ENCODE measurements around the gene RHBDD3.

RHBDD3 gene

DNA sequence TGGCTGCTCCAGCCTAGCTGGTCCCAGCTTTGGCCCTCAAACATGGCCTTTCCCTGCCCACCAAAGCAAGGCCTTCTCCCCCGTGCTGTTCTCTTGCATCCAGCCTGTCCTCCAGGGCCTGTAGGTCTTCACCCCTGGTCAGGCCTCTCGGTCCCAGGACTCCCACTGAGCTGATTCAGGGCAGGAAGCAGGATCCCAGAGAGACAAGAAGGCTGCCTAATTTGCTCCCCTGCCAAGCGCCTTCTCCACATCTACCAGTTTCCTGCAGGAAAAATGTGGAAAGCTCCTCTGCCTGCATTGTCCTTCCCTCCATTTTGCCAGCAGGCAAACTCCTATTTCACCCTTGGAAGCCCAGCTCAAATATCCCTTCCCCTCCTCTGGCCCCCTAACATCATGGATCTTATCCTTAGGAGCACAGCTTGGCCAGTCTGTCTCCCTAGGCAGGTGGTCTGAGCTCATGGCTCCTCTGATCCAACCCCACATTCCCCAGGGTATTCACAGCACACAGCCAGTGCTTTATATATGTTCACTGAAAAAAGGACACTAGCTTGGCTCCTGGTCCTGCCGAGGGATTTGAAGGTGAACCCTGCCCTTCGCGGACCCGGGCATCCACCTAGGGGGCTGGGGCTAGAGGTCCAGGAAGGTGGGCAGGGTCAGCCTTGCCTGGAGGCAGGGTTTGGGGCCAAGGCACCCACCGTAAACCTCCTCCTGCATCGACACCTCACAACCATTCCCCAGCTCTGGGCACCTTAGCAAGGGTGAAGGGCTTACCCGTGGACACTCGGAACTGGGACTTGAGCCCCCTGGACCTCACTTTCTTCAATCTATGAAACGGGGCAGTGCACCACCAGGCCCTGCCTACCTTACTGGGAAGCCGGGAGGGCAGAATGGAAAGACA, 968 bp downstream of the RHBDD3 start:
- peak overlapping the region; percentile 91 for H3K4me2 ChIP-seq (ENCODE audit: low read length, poor library complexity, severe bottlenecking)
- peak overlapping the region; percentile 91 for H2AK5ac ChIP-seq (ENCODE audit: low read length, severe bottlenecking)
- peak overlapping the region; percentile 75 to 95 for H3K4me3 ChIP-seq (ENCODE audit: insufficient read depth in 1 of 2, low read depth in 1 of 2, low read length in 2 of 2)
- peak overlapping the region; percentile 68 to 79 for H2BK12ac ChIP-seq (ENCODE audit: low read length in 2 of 2)
- no peaks in the 10 kb centered on the region for H3K27me3 ChIP-seq (ENCODE audit: control insufficient read depth in 1 of 2, insufficient read depth in 1 of 2, low read length in 2 of 2)
- peak overlapping the region; percentile 65 to 98 for H3K4ac ChIP-seq (ENCODE audit: low read depth in 1 of 2, low read length in 2 of 2)
- H2BK120ac ChIP-seq (ENCODE audit: low read depth, low read length) = peak overlapping the region; percentile 80
- peak overlapping the region; percentile 65 for H2BK15ac ChIP-seq (ENCODE audit: low read depth, poor library complexity, severe bottlenecking)
- peak overlapping the region; percentile 97 for H4K8ac ChIP-seq (ENCODE audit: low read length)
- H3K9me3 ChIP-seq (ENCODE audit: control insufficient read depth, low read length) = no peaks in the 10 kb centered on the region
- H2BK5ac ChIP-seq (ENCODE audit: low read depth, low read length, poor library complexity, severe bottlenecking) = peak overlapping the region; percentile 100
- peak; percentile 47 for DNase-seq
- peak overlapping the region; percentile 93 for H4K91ac ChIP-seq (ENCODE audit: low read length)
- peaks cover 18% of the 10 kb centered on the region for H3K79me1 ChIP-seq (replicated peaks; ENCODE audit: low read length, poor library complexity, severe bottlenecking)
- peak overlapping the region; percentile 97 for H3K9ac ChIP-seq (ENCODE audit: low read length)
- peak overlapping the region; percentile 29 for H3K27ac ChIP-seq (ENCODE audit: low read length, poor library complexity, severe bottlenecking)
- H2AFZ ChIP-seq (ENCODE audit: low read depth, low read length) = peak overlapping the region; percentile 68
- WGBS = 11% methylated on average over 12 of the region's 13 CpGs
- H3K14ac ChIP-seq (ENCODE audit: low read length in 2 of 2) = peak overlapping the region in 1 of 2 experiments; percentile 72
- H3K4me1 ChIP-seq (ENCODE audit: control insufficient read depth, insufficient read depth, low read depth, low read length) = peaks cover 13% of the 10 kb centered on the region
- H3K36me3 ChIP-seq (ENCODE audit: control insufficient read depth in 1 of 2, insufficient read depth in 2 of 2, low read depth in 1 of 2, low read length in 2 of 2) = peaks cover 21 to 46% of the 10 kb centered on the region in 2 experiments
- peak overlapping the region; percentile 99 for H3K18ac ChIP-seq (ENCODE audit: low read depth in 1 of 2, low read length in 2 of 2)
- H3K23ac ChIP-seq (ENCODE audit: low read length in 2 of 2) = peak overlapping the region in 1 of 2 experiments; percentile 54

DNA sequence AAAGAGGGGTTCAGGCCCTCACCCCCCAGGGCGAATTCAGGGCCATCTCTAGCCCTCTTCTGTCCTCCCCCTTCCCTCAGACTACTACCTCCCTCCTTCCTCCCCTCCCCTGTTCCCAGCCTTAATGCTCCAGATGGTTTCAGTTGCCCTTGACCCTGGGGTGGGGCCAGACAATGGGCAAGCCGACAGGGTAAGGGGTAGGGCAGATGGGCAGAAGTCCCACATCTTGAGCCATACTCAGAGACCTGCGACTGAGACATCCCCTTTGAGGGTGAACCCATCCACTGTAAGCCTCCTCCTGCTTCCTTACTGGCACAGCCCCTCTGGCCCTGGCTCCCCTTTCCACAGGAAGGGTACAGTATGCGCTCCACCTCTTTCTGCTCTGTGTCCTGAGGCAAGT, 1.9 kb downstream of the RHBDD3 start:
- Histone ChIP-seq H3K9ac (ENCODE audit: low read length) (peak overlapping the region; percentile 97), H3K36me3 (ENCODE audit: control insufficient read depth in 1 of 2, insufficient read depth in 2 of 2, low read depth in 1 of 2, low read length in 2 of 2) (peaks cover 23 to 38% of the 10 kb centered on the region in 2 experiments), H2BK15ac (ENCODE audit: low read depth, poor library complexity, severe bottlenecking) (no peak overlapping the region), H3K4me1 (ENCODE audit: control insufficient read depth, insufficient read depth, low read depth, low read length) (peaks cover 13% of the 10 kb centered on the region), H3K27ac (ENCODE audit: low read length, poor library complexity, severe bottlenecking) (no peak overlapping the region), H2BK120ac (ENCODE audit: low read depth, low read length) (no peak overlapping the region), H4K8ac (ENCODE audit: low read length) (no peak overlapping the region), H3K27me3 (ENCODE audit: control insufficient read depth in 1 of 2, insufficient read depth in 1 of 2, low read length in 2 of 2) (no peaks in the 10 kb centered on the region), H3K18ac (ENCODE audit: low read depth in 1 of 2, low read length in 2 of 2) (no peak overlapping the region), H3K4me3 (ENCODE audit: insufficient read depth in 1 of 2, low read depth in 1 of 2, low read length in 2 of 2) (peak overlapping the region in 1 of 2 experiments; percentile 95), H3K23ac (ENCODE audit: low read length in 2 of 2) (peak overlapping the region in 1 of 2 experiments; percentile 56), H2BK5ac (ENCODE audit: low read depth, low read length, poor library complexity, severe bottlenecking) (no peak overlapping the region), H4K91ac (ENCODE audit: low read length) (no peak overlapping the region), H2AFZ (ENCODE audit: low read depth, low read length) (no peak overlapping the region), H2AK5ac (ENCODE audit: low read length, severe bottlenecking) (peak overlapping the region; percentile 36), H3K14ac (ENCODE audit: low read length in 2 of 2) (no peak overlapping the region), H3K4me2 (ENCODE audit: low read length, poor library complexity, severe bottlenecking) (no peak overlapping the region), H3K9me3 (ENCODE audit: control insufficient read depth, low read length) (no peaks in the 10 kb centered on the region), H3K4ac (ENCODE audit: low read depth in 1 of 2, low read length in 2 of 2) (no peak overlapping the region), H3K79me1 (replicated peaks; ENCODE audit: low read length, poor library complexity, severe bottlenecking) (peaks cover 19% of the 10 kb centered on the region), H2BK12ac (ENCODE audit: low read length in 2 of 2) (peak overlapping the region in 1 of 2 experiments; percentile 21)
- WGBS = 87% methylated on average over 4 of the region's 4 CpGs
- no peak for DNase-seq

DNA sequence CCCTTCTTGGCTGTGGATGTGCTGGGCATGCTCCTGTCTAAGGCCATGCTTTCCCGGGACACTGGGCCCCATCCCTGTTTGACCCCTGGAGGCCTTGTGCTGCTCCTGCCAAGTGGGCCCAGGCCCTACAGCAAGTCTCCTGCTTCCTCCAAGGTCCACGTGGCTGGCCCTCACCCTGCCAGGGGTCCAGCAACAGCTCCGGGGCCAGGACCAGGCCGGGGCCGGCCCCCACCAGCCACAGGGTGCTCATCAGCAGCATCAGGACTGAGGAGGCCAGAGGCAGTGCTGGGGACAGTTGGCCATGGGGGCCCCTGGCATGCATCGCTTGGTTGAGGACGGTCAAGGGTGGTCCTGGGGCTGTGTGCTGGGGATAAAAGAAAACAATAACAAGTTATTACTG, 2.5 kb downstream of the RHBDD3 start:
- H3K9me3 ChIP-seq (ENCODE audit: control insufficient read depth, low read length) = no peaks in the 10 kb centered on the region
- peaks cover 13% of the 10 kb centered on the region for H3K4me1 ChIP-seq (ENCODE audit: control insufficient read depth, insufficient read depth, low read depth, low read length)
- peak overlapping the region in 1 of 2 experiments; percentile 46 for H3K4ac ChIP-seq (ENCODE audit: low read depth in 1 of 2, low read length in 2 of 2)
- H3K14ac ChIP-seq (ENCODE audit: low read length in 2 of 2) = no peak overlapping the region
- peak overlapping the region; percentile 97 for H3K9ac ChIP-seq (ENCODE audit: low read length)
- no peak overlapping the region for H3K4me2 ChIP-seq (ENCODE audit: low read length, poor library complexity, severe bottlenecking)
- peaks cover 29 to 33% of the 10 kb centered on the region in 2 experiments for H3K36me3 ChIP-seq (ENCODE audit: control insufficient read depth in 1 of 2, insufficient read depth in 2 of 2, low read depth in 1 of 2, low read length in 2 of 2)
- H3K23ac ChIP-seq (ENCODE audit: low read length in 2 of 2) = no peak overlapping the region
- H3K18ac ChIP-seq (ENCODE audit: low read depth in 1 of 2, low read length in 2 of 2) = no peak overlapping the region
- WGBS = 97% methylated on average over 5 of the region's 7 CpGs
- no peak for DNase-seq
- H2BK120ac ChIP-seq (ENCODE audit: low read depth, low read length) = no peak overlapping the region
- H2BK5ac ChIP-seq (ENCODE audit: low read depth, low read length, poor library complexity, severe bottlenecking) = no peak overlapping the region
- no peak overlapping the region for H2AK5ac ChIP-seq (ENCODE audit: low read length, severe bottlenecking)
- no peak overlapping the region for H2BK12ac ChIP-seq (ENCODE audit: low read length in 2 of 2)
- peaks cover 19% of the 10 kb centered on the region for H3K79me1 ChIP-seq (replicated peaks; ENCODE audit: low read length, poor library complexity, severe bottlenecking)
- H3K4me3 ChIP-seq (ENCODE audit: insufficient read depth in 1 of 2, low read depth in 1 of 2, low read length in 2 of 2) = no peak overlapping the region
- no peak overlapping the region for H4K91ac ChIP-seq (ENCODE audit: low read length)
- no peak overlapping the region for H2BK15ac ChIP-seq (ENCODE audit: low read depth, poor library complexity, severe bottlenecking)
- H4K8ac ChIP-seq (ENCODE audit: low read length) = no peak overlapping the region
- H3K27me3 ChIP-seq (ENCODE audit: control insufficient read depth in 1 of 2, insufficient read depth in 1 of 2, low read length in 2 of 2) = no peaks in the 10 kb centered on the region
- H2AFZ ChIP-seq (ENCODE audit: low read depth, low read length) = no peak overlapping the region
- no peak overlapping the region for H3K27ac ChIP-seq (ENCODE audit: low read length, poor library complexity, severe bottlenecking)

DNA sequence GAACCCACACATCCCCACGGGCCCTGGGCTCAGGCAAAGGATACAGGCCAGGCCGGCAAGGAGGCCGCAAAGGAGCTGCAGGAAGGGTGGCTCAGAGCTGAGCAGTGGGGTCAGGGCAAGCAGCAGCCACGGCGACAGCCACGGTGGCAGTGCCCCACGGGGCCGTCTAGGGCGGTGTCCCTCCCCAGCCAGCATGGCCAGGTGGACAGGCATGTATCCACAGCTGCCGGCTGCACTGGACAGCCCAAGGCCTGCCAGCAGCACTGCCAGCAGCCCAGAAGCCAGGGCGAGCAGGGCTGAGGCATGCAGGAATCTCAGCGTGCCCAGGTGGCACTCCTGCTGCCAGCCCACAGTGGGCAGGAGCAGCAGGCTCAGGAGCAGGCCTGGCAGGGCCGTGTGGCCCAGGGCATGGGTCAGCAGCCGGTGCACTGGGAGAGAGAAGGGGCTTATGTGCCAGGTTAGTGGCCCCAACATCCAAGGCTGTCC, 3.9 kb downstream of the RHBDD3 start:
- H3K18ac ChIP-seq (ENCODE audit: low read depth in 1 of 2, low read length in 2 of 2) = no peak overlapping the region
- peak overlapping the region; percentile 74 for H4K91ac ChIP-seq (ENCODE audit: low read length)
- H3K36me3 ChIP-seq (ENCODE audit: control insufficient read depth in 1 of 2, insufficient read depth in 2 of 2, low read depth in 1 of 2, low read length in 2 of 2) = peaks cover 31 to 44% of the 10 kb centered on the region in 2 experiments
- H3K9me3 ChIP-seq (ENCODE audit: control insufficient read depth, low read length) = no peaks in the 10 kb centered on the region
- no peak overlapping the region for H3K23ac ChIP-seq (ENCODE audit: low read length in 2 of 2)
- H2AFZ ChIP-seq (ENCODE audit: low read depth, low read length) = no peak overlapping the region
- H3K27me3 ChIP-seq (ENCODE audit: control insufficient read depth in 1 of 2, insufficient read depth in 1 of 2, low read length in 2 of 2) = no peaks in the 10 kb centered on the region
- no peak overlapping the region for H3K27ac ChIP-seq (ENCODE audit: low read length, poor library complexity, severe bottlenecking)
- H4K8ac ChIP-seq (ENCODE audit: low read length) = no peak overlapping the region
- H3K4ac ChIP-seq (ENCODE audit: low read depth in 1 of 2, low read length in 2 of 2) = no peak overlapping the region
- DNase-seq = no peak
- 95% methylated on average over 13 of the region's 14 CpGs for WGBS
- H2BK5ac ChIP-seq (ENCODE audit: low read depth, low read length, poor library complexity, severe bottlenecking) = no peak overlapping the region
- peaks cover 19% of the 10 kb centered on the region for H3K79me1 ChIP-seq (replicated peaks; ENCODE audit: low read length, poor library complexity, severe bottlenecking)
- H2BK120ac ChIP-seq (ENCODE audit: low read depth, low read length) = no peak overlapping the region
- no peak overlapping the region for H2BK12ac ChIP-seq (ENCODE audit: low read length in 2 of 2)
- no peak overlapping the region for H3K14ac ChIP-seq (ENCODE audit: low read length in 2 of 2)
- no peak overlapping the region for H2BK15ac ChIP-seq (ENCODE audit: low read depth, poor library complexity, severe bottlenecking)
- peak overlapping the region in 1 of 2 experiments; percentile 26 for H3K4me3 ChIP-seq (ENCODE audit: insufficient read depth in 1 of 2, low read depth in 1 of 2, low read length in 2 of 2)
- H3K4me1 ChIP-seq (ENCODE audit: control insufficient read depth, insufficient read depth, low read depth, low read length) = peaks cover 13% of the 10 kb centered on the region
- no peak overlapping the region for H2AK5ac ChIP-seq (ENCODE audit: low read length, severe bottlenecking)
- no peak overlapping the region for H3K4me2 ChIP-seq (ENCODE audit: low read length, poor library complexity, severe bottlenecking)
- no peak overlapping the region for H3K9ac ChIP-seq (ENCODE audit: low read length)
